Activated T-cell treated with anti-CD3 and anti-CD28 coated beads for 24 hours (primary cell): ENCODE results near the gene DNMT3A.
A peak's percentile ranks its signal among the peaks of the same experiment; 100 is the strongest.

Experiments used
- DNase-seq: peaks from one replicate; pipeline ENCODE4 v3.0.0-alpha.2; 2020; ENCODE audit warnings: low read depth

DNMT3A gene

DNA sequence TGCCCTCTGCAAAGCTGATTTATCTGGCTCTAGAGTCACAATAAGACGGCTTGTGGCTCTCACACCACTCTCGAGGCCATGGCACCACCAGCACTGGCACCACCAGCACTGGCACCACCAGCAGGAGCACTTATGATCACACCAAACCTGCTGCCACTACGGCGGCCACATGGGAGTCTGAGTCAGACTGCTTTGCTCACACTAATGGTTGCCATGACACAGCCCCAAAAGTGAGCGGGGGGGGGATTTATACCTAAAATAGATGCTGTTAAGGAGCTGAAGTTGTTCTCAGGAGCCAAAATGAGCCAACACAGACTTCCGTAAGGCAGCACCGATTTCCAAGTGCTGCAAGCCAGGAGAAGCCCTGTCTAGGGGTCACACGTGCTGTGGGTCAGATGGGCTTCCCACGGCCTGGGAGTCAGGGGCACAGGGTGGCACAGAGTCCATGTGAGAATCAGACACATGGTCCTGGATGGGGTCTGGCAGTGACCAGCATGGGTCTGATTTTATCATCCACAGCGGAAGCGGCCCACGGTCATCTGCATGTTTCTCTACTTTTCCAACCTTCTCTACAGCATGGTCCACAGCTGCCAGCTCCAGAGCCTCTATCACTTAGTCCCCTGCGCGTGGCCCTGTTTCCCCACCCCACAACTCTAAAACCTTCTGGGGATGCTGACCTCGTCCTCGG is 16.7 kb downstream of the DNMT3A start:
- no peak for DNase-seq

GRCh38 chr2:25324251-25324650 is 17.5 kb downstream of the DNMT3A start:
- DNase-seq: no peak

DNA sequence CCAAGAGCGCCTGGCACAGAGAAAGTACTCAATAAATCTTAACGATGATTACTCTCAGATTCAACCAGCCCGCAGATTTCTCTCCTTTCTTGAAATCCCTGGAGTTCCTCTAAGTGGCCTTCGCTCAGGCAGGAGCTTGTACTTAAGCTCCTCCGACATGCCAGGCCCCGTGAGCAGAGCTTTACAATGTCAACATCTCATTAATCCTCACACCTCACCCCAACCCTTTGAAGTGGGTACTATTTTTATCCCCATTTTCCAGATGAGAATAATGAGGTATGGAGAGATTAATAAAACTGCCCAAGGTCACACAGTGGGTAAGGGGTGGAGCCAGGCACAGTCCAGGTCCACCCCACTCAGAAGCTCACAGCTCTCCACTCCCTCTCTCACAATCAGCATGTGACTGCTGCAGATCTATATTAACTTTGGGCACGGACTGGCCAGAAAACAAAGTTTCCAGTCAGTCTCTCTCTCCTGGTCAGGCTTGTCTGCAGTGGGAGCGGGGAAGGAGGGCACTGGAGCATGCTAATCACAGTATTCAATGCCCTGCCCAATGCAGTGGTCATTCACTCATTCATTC is 18.0 kb downstream of the DNMT3A start:
- no peak for DNase-seq

DNA sequence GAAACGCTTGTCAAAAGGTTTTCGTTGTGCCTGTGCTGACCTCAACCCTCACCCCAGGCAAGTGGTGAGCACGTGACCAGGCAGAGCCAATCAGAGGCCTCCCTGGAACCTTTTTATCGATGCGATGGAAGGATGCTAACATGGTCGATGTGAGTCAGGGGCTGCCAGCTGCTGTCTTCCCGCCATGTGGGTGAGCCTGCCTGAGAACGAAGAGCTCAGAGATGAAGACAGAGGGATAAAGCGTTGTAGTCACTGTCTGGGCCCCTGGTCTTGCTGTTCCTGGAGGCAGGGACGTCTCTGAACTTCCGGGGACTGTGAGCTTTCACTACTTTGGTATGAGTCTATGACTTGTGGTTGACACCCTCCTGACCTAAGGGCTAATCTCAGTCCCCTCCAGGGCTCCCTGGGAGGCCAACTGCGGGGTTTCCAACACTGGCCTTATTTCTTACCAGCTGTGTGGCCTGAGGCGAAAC is 18.6 kb downstream of the DNMT3A start:
- no peak for DNase-seq

DNA sequence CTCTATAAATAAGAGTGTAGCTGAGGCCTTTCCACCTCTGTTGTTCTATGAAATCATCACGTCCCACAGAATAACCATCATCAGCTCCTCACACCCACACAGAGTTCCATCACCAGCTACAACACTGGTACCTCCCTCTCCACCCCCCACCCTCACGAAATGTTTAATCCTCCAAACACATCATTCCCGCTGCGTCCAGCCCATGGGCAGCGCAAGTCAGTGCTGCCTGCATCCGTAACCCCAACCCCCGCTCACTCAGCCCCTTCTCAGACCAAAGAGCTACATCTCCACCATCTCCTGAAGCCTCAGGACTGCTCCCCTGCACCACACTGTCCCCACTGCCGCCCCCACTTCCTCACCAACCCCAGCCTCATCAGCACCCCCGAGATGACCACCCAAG is 19.4 kb downstream of the DNMT3A start:
- no peak for DNase-seq

- DNase-seq: no peak
Measured at GRCh38 chr2:25320077-25320476, 21.6 kb downstream of the DNMT3A start.

DNA sequence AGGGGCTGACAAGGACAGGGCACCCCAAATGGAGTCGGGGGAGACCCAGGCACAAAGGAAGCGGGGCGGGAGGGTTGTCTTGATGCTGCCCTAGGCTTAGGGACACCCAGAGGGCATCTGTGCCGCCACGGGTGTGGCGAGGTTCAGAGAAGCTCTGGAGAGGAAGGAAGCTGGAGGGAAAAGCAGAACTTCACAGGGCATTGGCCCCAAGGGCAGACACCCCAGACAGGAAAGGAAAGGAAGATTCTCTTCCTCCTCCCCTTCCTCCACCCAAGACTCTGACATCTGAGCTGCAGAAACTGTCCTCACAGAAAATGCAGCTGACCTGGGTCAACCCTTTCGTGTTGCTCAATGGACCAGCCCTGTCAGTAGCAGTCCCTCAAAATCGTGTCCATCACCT is 25.6 kb downstream of the DNMT3A start:
- DNase-seq: no peak

DNA sequence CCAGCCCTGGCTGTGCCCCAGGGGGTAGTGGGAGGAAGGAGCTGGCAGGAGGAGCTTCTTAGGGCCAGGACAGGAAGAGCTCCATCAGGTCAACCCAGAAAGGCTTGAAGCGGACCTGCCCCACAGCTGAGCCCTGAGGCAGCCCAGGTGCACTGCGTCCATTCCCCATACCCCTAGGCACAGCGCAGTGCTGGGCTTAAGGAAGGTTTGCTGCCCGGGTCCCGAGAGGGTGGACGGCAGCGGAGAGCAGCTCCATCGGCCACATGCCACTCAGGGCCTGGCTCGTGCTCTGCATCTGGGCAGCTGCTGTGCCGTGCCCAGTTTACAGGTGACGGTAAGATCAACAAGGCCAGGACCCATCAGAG is 26.4 kb downstream of the DNMT3A start:
- DNase-seq: no peak

DNA sequence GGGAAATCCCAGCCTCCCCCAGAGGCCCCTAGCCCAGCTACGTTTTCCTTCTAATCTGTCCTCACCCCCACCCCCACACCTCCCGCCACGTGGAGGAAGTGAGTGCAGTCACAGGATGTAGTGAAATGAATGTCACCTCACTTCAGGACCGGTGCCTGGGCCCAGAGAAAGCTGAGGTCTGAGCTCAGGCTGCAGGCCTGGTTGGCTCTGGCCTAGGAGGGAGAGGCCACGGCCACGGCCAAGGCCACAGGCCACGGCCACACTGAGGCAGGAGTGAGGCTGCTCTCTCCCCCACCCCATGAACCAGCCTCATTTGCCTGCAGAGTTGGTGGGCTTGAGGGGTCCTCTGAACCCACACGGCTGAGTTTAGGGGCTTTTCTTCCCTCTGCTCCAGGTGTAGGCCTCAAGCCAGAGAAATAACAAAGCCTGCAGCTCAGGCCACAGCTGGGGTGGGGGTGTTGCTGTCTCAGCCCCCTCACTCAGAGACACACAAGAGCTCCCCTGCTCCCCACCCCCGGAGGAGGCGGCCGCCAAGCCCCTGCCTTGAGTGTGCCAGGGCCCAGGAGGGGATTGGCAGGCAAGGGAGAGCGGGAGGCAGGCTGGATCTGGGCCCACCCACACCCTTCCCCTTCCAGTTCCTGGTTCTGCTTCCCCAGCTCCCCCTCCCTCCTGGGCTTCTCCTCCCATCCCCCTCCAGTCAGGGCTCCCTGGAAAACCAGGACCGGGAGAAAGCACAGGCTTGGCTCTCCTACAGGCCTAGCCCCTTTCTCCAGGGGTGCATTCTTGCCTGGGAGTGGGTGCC is 27.0 kb downstream of the DNMT3A start:
- DNase-seq: peak; percentile 91

DNA sequence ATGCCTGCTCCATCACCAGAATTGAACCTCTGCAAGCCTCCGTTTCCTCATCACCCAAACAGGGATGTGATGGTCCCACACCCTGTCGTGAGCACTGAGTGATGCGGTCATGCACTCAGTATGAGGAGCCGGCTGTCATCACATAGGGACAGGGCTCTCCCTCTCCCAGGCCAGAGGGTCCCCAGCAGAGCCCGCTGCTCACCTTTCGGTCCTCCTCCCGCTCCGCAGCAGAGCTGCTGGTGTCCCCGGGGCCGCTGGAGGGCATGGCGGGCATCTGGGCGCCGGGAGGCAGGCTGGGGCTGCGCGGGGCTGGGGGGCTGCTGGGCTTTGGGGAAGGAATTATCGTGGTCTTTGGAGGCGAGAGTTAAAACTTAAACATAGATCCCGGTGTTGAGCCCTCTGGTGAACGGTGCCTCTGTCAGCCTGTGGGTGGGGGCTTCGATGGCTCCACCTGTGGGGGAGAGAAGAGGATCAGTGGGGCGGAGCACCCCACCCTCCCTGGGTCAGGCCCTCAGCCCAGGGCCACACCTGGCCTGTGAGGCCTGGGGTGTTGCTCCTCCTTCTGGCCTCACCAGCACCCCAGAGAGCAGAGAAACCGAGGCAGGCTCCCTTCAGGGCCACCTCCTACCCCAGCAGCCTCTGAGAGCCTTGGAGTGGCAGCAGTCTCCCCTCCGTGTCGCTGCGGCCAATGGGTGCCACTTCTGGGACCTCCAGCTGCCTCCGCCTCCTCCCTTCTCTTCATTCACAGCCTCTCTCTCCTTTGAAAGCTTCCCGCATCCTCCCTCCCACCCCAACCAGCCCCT is 27.8 kb downstream of the DNMT3A start:
- DNase-seq: no peak

DNA sequence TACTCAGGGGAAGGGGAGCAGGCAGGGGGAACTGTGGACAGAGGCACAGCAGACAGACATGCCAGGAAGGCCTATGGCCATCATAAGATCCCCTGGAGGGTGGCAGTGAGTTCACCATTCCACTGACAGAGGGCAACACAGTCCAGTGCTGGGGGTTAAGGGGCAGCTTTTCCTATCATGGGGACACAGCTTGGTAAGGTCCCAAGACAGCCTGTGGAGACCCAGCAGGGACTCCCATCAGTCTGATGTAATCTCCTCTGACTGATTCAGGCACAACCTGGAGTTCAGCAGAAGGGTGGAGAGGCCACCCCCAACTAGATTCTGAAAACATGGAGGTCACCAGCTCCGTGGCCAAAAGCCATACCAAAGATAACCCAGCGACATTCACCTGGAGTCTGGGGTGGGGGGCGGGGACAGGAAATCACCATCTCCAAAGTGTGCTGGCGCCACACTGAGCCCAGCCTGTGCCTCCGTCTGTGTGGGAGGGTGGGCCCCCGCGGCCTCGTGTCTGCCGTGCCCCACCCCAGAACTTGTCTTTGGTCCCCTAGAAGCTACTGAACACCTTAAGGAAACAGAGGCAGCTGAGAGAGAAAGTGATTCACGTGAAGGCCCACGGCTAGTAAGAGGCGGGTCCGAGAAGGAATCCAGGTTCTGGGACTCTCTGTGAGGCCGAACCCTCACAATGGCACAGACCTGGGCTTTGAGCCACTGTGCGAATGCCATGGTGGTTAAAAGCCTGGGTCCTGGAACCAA is 28.6 kb downstream of the DNMT3A start:
- no peak for DNase-seq

- no peak for DNase-seq
Measured at GRCh38 chr2:25311865-25312575, 29.7 kb downstream of the DNMT3A start.

DNA sequence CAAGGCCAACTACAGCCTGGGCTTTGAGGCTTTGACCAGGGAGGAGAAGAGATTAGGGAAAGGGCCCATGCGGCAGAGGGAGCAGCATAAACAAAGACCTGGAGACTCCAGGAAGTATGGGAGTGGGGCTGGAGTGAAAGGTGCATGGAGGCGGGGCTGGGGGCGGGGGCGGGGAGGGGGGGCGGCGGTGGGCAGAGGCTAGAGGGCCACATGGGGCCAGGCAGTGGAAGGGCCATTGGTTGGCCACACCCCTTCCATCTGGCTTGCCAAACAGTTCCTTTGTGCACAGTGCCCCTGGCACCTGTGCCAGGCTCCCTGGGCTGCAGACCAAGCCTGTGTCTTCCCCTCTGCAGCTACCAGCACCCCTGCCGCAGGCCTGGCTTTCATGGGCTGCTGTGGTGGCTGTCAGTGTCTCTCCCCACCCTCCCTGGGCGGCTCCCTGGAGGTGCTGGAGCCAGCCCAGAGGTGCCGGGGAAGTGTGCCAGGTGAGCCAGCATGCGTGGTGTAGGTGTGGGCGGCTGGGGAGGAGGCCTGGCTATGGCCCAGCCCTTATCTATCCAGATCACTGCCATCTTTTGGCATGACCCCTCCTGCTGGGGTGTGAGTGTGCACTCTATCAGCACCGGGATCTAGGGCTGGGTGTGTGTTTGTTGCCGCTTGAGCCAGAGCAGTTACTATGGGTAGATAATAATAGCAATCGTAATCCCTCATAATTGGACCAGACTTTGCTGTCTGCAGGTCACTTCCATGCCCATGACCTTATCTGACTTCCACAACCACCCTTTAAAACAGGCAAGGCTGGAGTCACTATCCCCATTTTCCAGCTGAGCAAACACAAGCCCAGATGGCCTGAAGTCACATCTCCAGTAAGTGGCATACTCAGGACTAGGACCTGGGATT is 30.5 kb downstream of the DNMT3A start:
- no peak for DNase-seq

- no peak for DNase-seq
Measured at GRCh38 chr2:25310709-25310964, 31.1 kb downstream of the DNMT3A start.

- peak; percentile 52 for DNase-seq
Measured at GRCh38 chr2:25309402-25309801, 32.3 kb downstream of the DNMT3A start.

DNA sequence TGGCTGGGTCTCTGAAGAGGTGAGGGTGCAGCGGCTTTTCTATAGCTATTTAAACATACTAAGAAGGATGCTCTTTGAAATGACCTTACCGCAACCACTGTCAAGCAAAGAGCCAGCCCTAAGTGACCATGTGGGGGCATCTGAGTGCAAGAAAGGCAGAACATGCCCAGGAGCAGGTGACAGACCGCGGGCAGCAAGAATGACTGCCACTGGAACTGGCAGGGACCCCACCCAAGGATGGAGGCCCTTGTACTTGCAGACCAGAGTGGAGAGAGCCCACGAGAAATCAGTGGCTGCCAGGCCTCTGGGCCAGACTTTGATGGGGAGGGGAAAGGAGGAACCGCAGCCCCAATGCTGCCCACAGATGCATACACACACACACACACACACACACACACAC is 33.1 kb downstream of the DNMT3A start:
- no peak for DNase-seq

- no peak for DNase-seq
Measured at GRCh38 chr2:25307949-25308557, 33.7 kb downstream of the DNMT3A start.

DNA sequence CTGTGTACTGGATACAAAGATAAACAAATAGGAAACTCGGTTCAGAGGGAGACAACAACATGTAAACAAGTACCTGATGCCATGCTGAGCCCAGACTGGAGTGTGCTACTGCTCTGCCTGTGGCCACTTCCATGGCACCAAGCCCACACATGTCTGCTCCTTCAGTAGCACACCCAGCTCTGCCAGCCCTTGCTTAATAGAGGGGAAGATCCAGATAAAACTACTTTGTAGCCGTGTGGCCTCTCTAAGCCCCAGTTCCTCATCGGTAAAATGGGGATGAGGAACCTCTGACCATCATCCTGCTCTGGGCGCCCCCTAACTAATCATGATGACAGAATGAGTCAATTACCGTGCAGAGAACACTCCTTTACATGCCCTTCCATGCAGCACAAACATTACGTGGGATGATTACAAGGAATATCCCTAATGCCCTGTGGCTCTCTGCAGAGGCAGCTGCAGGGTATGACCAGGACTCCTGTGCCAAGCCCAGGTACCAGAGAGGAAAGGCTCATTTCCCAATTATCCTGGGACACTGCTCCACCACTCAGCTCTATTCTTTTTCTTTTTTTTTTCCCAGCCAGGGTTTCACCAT is 34.9 kb downstream of the DNMT3A start:
- DNase-seq: no peak

- DNase-seq: no peak
Measured at GRCh38 chr2:25305775-25306174, 36.0 kb downstream of the DNMT3A start.
